ENCODE data around the gene SPDYE2.
"Not testable (repeated sequence)": the region's sequence is repeated elsewhere in the genome, so short reads cannot be mapped to it uniquely, and the experiment has no call there.

The SPDYE2 gene

GRCh38 chr7:102611013-102611674, 60.1 kb downstream of the SPDYE2 start:
- not testable (repeated sequence) for H3K4me1 ChIP-seq (ENCODE audit: control insufficient read depth, insufficient read depth, low read length); H3K9me3 ChIP-seq (ENCODE audit: control insufficient read depth, low read length); H3K27me3 ChIP-seq (replicated peaks; ENCODE audit: control insufficient read depth, insufficient read depth, low read length); H3K36me3 ChIP-seq (ENCODE audit: control insufficient read depth, insufficient read depth, low read length, severe bottlenecking); H3K9ac ChIP-seq (ENCODE audit: low read length); H3K4me3 ChIP-seq (ENCODE audit: low read length); DNase-seq (ENCODE audit: low read depth)

- not testable (repeated sequence) for H3K27me3 ChIP-seq (replicated peaks; ENCODE audit: control insufficient read depth, insufficient read depth, low read length); H3K4me3 ChIP-seq (ENCODE audit: low read length); H3K36me3 ChIP-seq (ENCODE audit: control insufficient read depth, insufficient read depth, low read length, severe bottlenecking); H3K4me1 ChIP-seq (ENCODE audit: control insufficient read depth, insufficient read depth, low read length); H3K9ac ChIP-seq (ENCODE audit: low read length); H3K9me3 ChIP-seq (ENCODE audit: control insufficient read depth, low read length)
- DNase-seq (ENCODE audit: low read depth), result peak; percentile 23
These were observed 60.8 kb downstream of the SPDYE2 start for GRCh38 chr7:102611675-102612325.

Measured in adipocyte (in vitro differentiated cells).